Measurements from ENCODE around the gene RNF114.

The RNF114 gene

DNA sequence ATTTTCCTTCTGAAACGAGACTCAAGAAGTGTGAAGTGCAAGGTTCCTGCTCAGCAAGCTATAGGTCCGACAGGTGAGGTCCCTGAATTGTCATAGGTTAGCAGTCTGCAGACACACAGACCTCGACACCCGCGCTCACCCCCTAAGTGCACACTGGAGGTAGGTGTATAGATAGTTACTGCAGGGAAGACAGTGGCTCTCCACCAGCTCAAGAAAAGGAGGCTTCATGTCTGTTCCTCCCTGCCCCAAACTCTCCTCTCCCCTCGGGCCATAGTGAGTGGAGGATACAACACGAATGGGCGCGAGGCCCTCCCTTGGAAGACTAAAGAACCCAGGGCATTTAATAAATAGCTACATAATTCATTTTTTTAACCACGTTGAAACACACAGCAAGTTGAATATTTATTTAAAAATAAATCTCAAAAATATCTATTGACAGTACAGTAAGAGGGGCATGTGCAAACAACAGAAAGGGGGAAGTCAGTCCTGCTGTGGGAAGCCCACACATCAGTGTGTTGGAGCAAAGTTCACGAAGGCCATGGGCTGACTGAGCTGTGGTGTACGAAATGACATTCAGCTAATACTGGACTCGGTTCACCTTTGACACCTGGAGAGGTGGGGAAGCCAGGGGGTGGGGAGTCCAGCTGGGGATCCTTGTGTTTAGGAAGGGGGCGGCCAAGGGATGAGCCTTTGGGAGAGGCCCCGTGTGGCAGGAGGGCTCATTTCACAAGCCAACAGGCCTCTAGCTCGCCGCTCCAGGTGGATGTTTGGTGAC is 31.6 kb upstream of the RNF114 start:
- DNase-seq, result no peak

DNA sequence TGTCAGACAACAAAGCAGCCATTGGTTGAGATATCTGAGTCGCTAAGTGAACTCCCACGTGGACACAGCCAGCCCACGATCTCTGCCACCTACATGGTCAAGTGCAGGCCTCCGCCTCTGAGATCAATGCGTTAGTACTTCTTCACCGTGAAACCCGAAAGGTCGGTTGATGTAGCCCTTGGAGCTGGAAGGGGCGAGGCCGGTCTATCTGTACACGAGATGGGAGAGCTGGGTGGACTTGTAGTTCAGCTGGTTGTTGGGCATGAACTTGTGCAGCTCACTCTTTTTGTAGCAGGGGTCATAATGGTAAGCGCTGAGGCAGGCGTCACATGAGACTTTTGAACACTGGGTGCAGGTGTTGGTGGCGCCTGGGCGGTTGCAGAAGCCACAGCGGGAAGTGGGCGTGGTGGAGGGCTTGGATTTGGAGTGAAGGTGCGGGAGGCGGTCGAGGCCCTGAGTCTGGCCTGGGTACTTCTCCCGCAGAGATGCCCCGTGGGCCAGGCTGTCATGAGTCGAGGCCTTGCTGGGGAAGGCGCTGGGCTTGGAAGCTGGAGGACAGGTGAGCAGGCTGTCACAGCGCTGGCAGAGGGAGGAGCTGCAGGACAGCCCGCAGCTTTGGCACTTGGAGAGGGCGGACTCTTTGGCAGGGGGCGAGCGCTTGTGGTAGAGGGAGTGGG is 30.6 kb upstream of the RNF114 start:
- DNase-seq, result no peak

DNA sequence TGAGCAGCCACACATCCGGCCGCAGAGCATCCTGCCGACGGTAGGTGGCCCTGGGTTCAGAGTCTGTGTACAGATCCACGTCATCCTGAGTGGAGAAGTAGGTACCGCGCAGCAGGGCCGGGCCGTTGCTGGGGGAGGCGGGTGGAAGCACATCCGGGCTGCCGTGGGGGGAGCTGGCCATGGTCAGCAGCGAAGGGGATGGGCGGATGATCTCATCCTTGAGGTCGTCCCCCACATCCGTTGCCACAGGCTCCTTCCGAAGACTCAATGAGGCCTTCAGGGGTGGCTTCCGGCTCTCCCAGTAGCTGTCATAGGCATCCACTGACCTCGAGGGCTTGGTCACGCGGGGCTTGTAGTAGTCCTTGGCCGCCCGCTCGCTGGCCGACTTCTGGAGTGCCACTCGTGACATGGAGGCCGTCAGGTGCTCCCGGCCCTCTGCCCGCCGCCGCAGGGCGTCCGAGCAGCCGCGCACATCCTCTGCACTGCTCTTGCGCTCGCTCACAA is 30.0 kb upstream of the RNF114 start:
- no peak for DNase-seq

DNA sequence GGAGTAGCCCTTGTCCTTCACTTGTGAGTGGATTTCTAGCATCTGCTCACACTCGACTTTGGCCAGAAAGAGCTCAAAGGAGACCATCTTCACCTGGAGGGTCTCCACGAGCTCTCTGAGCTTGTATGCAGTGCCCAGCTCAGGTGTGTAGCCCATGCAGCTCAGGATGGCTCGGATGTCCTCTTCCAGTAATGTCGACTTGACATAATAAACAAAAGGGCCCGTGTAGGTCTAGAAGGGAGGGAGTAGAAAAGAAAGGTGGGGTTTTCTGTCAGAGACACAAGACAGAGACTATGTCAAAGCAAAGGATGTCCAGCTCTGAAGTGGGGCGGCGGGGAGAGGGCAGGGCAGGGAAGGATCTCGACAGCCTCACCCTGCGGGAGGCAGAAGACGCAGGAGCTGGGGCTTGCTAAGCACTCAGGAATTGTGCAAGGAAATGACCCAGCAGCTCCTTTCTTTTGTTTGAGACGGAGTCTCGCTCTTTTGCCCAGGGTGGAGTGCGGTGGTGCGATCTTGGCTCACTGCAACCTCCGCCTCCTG is 29.5 kb upstream of the RNF114 start:
- no peak for DNase-seq

DNA sequence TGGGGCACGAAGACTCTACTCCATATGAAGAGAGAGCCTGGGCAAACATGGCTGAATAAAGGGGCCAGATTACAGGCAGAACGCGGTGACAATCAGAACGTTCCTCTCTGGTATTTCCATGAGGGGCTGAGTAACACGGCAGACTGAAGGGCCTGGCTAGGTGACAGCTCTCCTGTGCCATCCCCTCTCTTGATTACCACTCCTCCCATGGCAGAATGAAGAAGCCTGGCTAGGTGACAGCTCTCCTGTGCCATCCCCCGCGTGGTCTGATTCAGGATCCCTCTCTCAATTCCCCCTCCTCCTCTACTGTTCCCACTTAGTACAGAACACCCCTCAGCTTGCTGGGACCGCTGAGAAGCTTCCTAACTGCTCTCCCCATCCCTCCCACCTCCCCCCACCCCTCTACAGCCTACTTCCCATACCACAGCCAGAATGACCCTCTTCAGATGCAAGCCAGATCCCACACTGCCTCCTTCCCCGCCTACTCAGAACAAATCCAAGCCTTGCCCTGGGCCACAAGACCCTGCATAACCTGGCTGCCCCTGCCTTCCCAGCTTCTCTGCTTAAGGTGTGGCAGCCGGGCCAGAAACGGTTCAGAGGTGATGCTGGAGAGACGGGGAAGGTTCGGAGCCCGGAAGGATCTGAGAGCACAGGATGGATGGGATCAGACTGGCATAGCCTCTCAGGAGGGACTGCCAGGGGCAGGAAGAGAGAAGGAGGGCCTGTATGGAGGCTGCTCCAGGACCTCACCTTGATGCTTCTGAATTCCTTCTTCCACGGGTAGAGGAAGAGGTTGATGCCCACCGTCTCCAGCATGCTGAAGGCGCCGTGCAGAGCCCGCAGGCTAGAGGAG is 28.6 kb upstream of the RNF114 start:
- DNase-seq, result no peak

DNA sequence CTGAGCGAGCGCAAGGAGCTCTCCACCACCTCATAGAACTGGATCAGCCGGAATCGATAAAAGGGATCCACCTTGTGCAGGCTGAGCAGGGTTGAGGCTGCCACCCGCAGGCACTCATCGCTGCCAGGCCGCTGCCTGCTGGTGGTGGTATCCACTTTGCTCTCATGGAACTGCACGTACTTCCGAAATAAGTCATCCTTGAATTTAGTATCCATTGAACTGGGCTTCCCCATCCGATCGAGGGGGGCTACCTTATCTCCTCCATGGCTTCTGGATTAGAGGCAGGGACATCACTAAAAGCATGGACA is 28.0 kb upstream of the RNF114 start:
- DNase-seq, result no peak

DNA sequence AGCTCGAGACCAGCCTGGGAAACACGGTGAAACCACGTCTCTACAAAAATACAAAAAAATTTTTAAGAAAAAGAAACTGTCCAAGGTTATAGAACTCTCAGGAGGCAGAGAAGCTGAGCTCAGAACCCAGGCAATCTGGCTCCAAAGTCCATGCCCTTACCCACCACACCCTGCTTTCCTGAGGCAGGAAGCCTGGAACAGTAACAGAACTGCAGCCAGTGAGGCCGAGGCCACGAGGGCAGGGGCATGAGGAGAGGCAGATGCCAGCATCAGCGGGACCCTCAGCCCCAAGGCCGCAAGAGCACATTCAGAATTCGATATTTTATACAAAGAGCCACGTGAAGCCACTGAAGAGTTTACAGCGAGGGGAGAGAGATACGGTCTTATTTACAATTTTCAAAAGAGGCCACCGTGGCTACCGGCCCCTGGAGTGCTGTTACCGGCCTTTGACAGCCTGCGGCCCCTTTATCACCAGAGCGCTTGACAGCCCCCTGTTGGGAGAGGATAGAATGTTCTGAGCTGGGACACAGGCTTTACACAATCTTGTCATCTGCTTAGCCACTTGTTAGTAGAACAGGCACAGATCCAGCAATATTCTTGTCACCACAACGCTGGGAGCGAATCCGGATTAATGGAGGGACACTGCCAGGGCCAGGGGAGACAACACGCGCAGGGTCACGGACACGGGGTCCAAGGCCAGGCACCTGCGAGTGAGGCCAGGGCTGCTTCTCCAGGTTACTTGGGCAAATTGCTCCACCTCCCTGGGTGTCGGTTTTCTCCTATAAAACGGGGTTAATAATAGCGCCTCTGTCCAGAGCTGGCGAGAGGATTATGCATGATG is 26.5 kb upstream of the RNF114 start:
- DNase-seq, result no peak

DNA sequence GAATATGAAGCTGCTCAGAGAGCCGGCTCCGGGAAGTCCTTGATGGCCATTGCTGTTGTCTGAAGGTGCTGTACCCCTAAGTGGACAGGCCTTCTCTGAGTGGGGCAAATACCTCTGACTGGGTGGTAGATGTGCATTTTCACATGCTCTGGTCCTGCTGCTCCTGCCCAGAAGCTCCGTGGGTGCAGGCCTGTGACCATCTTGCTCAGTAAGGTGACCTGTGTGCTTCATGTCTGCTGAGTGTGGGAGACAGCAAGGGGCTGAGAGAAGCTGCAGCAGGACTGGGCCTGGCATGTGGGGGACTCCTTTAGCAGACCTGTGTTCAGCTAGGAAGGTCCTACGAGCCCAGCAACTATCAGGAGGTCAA is 25.9 kb upstream of the RNF114 start:
- no peak for DNase-seq

DNA sequence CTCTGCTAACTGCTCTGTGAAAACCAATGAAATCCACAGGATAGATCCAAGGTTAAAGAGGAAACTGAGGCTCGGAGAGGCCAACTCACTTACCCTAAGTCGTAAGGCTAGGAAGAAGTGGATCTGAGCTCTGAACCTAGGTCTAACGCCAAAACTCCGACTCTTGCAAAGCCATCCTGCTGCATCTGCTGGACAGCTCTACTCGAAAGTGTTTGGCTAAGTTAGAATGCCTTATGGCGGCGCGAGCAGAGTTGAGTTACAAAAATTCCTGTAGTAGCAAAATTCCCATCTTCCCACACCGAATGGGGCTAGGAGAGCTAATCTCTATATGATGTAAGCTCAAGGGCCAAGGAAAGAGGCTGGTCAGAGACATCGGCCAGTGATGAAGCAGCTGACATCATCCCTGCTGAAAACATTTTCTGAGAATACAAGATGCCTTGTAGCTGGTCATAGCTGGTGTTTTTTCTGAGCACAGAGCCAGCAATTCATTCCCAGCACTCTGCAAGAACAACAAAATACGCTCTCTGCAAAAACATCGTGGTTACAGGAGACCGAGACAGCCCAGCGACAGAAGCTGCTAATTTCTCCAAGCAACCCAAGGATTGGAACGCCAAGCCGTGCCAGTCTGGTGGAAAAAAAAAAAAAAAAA is 22.7 kb upstream of the RNF114 start:
- DNase-seq, result no peak

DNA sequence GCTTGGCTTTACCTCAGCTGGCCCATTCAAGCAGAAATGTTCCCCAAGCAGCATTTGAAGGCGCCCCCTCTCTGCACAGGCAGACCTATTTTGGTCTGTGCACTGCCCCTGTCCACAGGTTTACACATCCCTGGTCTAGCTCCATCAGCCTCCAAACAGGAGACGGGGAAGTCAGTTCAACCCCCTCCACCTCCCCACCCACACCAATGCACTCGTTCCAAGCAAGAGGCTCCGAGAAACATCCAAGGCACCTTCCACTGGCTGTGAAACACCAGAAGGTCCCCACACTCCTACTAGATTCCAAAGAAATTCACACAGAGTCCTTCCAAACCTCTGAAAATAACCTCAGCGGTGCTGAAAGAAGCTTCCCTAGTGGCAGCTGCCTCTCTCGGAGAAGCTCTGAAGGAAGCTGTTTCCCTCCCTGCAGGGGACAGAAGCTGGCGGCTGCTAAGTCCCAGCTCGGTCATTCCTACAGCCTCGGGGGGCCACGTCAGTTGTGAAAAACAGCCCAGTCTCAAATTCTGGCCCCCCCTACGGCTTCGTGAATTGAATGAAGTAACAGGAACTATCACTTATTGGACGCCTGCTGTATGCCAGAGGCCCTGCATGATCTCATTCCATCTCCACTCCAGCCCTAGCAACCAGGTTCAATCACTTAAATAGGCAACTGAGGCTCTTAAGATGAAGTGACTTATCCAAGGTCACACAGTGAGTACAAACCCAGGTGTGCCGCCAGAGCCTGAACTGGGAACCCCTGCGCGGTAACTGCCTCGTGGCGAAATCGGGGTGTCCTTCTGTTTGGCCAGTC is 21.7 kb upstream of the RNF114 start:
- DNase-seq, result no peak

DNA sequence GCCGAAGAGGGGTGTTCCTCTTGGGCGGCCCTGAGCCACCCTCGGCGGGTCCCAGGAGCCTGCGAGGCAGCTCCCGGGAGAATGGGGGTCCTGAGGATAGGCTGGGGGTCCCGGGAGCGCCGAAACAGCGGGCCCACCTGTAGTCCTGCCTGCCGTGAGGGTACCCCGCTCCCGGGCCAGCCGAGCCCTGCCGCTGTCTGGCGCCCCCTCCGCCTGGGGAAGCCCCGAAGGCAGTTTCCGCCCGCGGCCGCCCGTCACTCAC is 21.1 kb upstream of the RNF114 start:
- no peak for DNase-seq

DNA sequence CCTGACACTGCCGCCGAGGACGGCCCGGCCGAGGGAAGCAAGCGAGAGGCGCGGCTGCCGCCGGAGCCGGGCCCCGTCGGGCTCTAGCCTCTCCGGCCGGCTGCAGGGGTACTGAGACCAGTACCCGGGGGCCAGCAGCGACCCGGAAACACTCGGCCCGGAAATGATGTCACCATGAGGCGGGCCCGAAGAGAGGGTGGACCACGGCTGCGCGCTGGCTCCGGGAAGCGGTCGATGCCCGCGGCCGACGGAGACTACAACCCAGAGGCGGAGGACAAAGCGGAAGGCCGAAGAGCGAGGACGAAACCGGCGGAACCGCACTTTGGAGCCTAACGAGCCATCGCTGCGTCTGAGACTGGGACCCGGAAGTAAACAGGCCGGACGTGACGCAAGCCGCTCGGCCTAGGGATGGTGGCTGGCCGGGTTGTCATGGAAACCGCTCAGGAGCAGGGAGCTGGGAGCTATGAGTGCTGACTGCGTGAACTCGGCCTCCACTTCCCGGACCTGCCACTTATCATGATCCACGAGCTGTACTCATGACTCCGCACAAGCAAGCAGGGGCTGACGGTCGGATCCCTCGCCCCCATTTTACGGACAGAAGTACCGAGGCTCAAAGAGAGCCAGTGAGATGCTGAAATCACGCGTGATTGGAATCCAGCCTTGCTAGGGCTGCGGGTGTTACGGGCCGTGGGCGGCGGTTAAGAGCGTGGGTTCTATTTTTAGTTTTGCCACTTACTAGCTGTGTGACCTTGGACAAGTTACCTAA is 20.6 kb upstream of the RNF114 start, which contains the start of gene SPATA2:
TSS of gene SPATA2 (minus strand) at position 150 of the 766 bp plus-strand sequence. CDS start 7,039 bp downstream, outside the sequence.
- DNase-seq, result peak; percentile 82

DNA sequence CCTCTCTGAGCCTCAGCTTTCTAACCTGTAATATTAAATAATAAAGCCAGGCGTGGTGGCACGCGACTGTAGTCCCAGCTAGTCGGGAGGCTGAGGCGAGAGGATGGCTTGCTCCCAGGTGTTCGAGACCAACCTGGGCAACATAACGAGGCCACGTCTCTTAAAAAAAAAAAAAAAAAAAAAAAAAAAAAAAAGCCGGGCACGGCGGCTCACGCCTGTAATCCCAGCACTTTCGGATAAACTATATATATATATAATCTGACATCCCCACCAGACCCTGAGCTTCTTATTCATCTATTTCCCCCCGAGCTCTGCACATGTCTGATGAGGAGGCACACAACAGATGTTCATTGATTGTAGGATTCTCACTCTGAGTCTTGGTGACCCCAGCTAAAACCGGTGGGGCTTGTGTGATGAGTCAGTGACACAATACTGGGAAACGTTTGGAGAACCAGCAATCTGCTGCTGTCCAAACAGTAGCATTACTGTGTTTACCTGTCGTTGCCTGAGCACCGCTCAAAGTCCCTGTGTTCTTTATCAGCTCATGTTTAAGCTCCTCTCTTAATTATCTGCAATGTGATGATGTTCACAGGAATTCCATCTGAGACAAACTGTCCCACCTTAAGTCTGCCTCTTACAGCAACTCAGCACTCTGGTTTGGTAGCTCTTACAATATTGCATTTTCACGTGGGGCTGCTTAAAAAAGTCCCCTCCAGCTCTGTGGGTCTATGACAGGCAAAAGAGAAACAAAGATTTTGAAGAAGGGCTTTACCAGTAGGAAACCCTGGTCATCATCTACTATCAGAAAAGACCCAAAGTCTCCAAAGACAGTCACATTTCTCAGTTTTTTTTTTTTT is 19.8 kb upstream of the RNF114 start:
- no peak for DNase-seq

DNA sequence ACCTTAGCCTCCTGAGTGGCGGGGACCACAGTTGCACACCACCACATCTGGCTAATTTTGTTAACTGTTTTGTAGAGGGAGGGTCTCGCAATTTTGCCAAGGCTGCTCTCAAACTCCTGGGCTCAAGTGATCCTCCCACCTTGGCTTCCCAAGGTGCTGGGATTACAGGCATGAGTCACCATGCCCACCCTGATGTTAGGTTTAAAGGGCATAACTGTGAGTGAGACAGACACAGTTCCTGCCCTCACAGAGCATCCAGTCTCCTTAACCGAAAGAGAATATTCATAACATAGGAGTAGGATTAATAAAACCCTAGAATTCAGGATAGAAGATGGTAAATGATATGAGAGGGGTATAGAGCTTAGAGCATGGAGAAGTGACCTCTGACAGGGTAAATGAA is 17.8 kb upstream of the RNF114 start:
- no peak for DNase-seq

DNA sequence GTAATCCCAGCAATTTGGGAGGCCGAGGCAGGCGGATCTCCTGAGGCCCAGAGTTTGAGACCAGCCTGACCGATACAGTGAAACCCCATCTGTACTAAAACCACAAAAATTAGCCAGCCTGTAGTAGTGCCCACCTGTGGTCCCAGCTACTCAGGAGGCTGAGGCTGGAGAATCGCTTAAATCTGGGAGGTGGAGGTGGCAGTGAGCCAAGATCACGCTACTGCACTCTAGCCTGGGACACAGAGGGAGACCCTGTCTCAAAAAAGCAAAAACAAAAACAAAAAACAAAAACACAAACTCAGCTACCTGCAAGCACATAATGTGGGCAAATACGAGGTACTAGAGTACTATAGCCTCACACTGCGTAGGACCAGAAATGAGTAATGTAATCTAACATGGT is 17.2 kb upstream of the RNF114 start:
- DNase-seq, result no peak

DNA sequence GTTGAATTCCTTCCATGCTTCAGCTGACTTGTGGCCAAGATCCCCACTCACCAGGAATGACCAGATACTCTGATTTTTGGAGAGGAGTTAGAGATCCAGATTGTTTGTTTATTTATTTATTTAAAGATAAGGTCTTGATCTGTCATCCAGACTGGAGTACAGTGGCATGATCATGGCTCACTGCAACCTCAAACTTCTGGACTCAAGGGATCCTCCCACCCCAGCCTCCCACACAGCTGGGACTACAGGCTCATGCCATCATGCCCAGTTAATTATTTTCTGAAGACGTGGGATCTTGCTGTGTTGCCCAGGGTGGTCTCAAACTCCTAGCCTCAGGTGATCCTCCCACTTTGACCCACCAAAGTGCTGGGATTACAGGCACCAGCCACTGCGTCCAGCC is 16.7 kb upstream of the RNF114 start:
- no peak for DNase-seq

DNA sequence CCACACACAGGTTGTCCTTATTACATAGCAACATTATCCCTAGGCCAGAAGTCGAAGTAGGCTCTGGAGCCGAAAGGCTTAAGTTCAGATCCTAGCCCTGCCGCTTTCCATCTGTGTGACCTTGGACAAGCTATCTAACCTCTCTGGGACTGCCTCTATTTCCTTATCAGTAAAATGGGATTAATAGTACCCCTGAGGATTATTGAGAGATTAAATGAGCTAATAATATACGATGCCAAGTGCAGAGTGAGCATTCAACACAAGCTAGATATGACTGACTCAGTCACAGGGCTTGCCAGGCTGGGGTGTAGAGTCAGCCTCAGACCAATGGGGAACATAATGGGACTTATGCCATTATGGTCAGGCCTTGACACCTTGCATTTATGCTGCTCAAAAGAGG is 11.9 kb upstream of the RNF114 start:
- no peak for DNase-seq

DNA sequence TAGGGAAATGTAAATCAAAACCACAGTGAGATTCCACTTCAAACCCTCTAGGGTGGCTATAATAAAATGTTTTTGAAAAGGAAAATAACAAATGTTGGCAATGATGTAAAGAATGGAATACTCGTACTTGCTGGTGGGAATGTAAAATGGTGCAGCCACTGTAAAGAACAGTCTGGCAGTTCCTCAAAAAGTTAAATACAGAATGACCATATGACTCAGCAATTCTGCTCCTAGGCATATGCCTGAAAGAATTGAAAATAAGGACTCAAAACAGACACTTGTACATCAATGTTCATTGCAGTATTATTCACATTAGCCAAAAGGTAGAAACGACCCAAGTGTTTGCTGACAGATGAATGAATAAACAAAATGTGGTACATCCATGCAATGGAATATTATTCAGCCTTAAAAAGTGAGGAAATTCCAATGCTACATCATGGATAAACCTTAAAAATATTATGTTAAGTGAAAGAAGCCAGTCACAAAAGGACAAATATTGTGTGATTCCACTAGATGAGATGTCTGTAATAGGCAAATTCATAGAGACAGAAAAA is 10.2 kb upstream of the RNF114 start:
- no peak for DNase-seq

Data from NCI-H1048 (cell line).